NOMO-1 treated with dmso at 0.1 percent for 144 hours (cell line): ENCODE data around the gene DLG2.

Experiments
- DNase-seq: peaks from one replicate; lab custom pipeline; 2025; ENCODE audit not compliant: unreplicated experiment; lab: John Stamatoyannopoulos, UW

Gene DLG2

GRCh38 chr11:83836883-83837654 lies 1790.1 kb downstream of the DLG2 start:
- no peak for DNase-seq

DNA sequence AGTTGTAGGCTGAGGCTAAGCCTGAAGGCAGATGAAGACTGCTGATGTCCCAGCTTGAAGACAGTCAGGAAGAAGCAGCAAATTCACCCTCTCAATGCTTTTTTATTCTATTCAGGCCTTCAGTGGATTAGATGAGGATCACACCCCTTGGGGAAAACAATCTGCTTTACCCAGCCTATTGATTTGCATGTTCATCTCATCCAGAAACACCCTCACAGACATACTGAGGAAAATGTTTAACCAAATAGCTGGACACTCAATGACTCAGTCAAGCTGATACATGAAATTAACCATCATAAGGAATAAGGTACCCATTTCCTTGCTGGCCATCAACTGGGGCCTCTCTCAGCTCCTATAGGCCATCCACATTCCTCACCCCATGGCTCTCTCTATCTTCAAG lies 1791.1 kb downstream of the DLG2 start:
- DNase-seq: no peak

DNA sequence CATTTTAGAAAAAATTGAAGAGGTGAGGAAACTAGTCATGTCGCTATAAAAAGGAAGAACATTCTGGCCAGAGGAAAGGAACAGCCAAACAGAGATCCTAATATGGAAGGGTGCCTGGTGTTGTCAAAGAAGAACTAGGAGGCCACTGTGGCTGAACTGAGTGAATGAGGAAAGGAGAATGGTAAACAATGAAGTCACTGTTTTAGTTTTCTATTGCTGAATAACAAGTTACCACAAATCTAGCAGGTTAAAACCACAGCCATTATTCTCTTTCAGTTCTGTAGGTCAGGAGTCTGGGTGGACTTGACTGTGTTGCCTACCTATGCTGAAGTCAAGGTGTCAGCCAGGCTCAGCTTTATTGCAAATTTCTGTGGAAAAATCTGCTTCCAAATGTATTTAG lies 1791.7 kb downstream of the DLG2 start:
- DNase-seq: no peak

GRCh38 chr11:83831929-83832328 lies 1795.2 kb downstream of the DLG2 start:
- no peak for DNase-seq

- DNase-seq: no peak
Observed at GRCh38 chr11:83827940-83828554, 1799.1 kb downstream of the DLG2 start.

DNA sequence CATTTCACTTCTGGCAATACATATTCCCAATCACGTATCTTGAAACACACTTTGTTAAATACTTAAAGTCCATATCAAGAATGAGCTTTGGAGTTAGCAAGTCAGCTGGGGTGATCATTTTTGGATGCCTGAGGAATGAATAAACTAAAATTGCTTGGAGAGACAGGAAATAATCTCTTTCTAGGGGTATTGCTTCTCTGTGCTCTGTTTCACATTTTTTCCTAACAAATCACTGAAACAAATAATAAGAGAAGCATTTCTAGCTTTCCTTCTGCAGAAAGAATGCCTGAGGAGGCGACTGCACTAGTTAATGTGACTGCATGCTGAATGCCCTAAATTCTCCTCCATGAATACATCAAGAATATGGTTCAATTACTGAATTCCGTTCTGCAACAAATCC lies 1799.6 kb downstream of the DLG2 start:
- no peak for DNase-seq

DNA sequence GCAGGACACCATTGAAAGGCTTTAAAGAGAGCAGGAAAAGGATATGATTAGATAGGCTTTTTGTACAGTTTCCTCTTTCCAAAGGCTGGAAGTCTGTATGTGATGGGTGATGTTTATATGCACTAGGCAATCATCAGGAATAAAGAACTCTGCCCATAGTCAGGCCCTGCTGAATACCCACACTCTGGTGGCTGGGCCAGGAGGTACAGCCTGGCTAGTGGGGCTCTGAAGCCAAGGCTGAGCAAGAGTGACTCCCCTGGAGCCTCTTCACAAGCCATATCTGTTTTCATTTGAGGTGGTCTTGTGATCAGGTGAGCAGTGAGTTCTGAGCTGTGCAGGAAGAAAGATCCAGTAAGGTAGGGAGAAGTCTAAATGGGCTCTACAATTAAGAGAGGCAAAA lies 1801.1 kb downstream of the DLG2 start:
- no peak for DNase-seq

DNA sequence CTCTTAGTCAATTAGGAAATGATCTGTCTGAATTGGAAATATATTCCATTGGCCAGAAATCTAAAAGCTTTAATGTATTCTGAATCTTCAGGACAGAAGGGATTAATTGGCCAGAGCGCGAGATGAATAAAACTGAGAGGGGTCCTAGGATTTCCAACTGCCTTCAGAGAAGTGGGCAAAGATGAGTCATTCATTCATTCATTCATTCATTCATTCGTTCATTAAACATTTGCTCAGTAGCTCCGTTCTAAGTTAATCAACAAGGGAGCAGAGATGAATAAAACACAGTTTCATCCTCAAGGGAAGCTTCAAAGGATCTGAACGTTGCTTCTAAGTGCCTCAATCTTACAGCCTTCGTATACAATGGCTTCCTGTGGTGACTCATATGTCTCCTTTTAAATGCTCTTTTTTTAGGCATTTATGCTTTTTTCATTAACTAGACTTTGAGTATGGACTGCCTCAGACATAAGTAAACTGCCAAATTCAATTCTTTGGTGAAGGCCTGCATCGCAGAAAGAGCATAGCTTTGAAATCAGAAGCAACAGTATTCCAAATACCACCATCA lies 1803.6 kb downstream of the DLG2 start:
- no peak for DNase-seq

- peak; percentile 11 for DNase-seq
Observed at GRCh38 chr11:83819931-83820549, 1807.1 kb downstream of the DLG2 start.

- DNase-seq: no peak
Observed at GRCh38 chr11:83818349-83818748, 1808.8 kb downstream of the DLG2 start.

- DNase-seq: no peak
Observed at GRCh38 chr11:83816572-83817187, 1810.5 kb downstream of the DLG2 start.

GRCh38 chr11:83815736-83816135 lies 1811.4 kb downstream of the DLG2 start:
- no peak for DNase-seq

- DNase-seq: no peak
Observed at GRCh38 chr11:83813296-83813695, 1813.8 kb downstream of the DLG2 start.

GRCh38 chr11:83809274-83809673 lies 1817.9 kb downstream of the DLG2 start:
- no peak for DNase-seq

DNA sequence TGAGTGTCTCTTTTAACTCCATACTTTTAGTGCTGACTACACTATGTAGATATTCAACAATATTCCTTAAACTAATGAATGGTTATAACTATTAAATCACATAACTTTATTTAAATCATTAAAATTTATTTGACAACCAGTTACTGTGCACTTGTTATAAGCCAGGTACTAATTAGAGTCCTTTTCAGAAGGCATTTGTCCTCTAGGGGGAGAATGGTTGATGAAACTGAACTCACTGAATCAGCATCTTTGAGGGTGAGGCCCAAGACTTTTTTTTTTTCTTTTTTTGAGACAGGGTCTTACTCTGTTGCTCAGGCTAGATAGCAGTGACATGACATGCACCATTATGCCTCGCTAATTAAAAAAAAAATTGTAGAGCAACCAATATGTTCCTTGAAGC lies 1825.3 kb downstream of the DLG2 start:
- DNase-seq: no peak

DNA sequence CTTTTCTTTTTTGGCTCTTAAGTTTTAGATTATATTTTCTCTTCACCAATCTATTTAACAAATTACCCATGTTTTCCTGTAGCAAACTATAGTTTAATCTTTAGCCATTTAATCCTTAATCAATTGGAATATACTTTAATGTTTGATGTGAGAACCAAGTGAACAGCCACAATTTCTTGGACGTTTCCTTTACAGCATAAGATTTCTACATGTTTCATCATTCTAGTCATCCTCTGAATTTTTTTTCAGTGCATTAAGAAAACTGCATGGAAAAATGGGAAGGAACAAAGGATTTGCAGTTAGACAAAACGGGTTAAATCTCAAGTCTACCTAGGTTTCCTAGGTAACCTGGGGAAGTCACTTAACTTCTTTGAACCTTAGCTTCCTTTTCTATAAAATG lies 1833.8 kb downstream of the DLG2 start:
- DNase-seq: no peak

- no peak for DNase-seq
Observed at GRCh38 chr11:83791557-83791956, 1835.6 kb downstream of the DLG2 start.

DNA sequence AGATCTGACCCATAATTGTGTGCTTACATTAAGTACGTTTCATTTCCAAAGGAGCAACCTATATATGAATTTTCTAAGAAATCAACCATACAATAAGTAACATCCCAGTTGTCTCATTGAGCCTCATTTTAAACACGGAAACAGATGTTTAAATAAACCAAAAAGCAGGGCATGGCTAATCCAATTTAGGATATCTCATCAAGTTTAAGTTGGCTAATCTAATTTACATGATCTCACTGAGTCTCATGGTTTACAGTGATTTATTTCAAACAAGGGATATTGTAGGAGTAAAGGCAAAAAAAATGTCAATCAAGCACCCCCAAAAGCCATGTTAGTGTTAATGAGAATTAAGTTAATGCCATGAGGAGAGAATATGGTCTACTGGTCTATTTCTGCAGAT lies 1841.2 kb downstream of the DLG2 start:
- no peak for DNase-seq

- DNase-seq: no peak
Observed at GRCh38 chr11:83784419-83784818, 1842.7 kb downstream of the DLG2 start.

GRCh38 chr11:83782329-83782728 lies 1844.8 kb downstream of the DLG2 start:
- no peak for DNase-seq

DNA sequence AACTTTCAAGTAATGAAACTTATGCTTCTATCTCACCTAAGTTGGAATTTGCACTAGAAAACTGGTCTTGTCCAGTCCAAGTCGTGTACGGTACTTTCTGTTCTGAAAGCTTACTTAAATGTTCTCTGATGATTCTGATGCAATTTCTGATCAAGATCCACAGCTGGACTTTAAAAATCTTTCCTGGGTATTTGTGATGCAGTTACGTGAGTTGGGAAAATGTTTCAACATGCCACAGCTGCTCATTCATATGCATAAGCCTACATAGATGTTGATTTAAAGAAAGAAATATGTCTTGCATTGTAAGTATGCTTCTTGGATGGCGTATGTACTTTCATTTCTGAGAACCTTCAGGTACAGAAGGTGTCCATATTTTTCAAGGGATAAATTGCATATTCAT lies 1847.3 kb downstream of the DLG2 start:
- DNase-seq: no peak

GRCh38 chr11:83778596-83778995 lies 1848.5 kb downstream of the DLG2 start:
- no peak for DNase-seq
